ENCODE results near the gene KDM2A. TPM values are rescaled to one million over a fixed set of nuclear protein-coding genes. Genes with fewer than 3 reads are reported as not detected.
A peak's percentile ranks its signal among the peaks of the same experiment; 100 is the strongest.

KDM2A gene
- total and polyA plus RNA-seq, 7 donors, result 15.6 to 67.3 (median 29.0) TPM

- Histone ChIP-seq H3K27ac (peak overlapping the region in 3 of 4 donors; percentile 17 to 62 (median 38)), H3K27me3 (no peaks in the 10 kb centered on the region), H3K4me3 (no peak overlapping the region), H3K4me1 (peaks cover 0 to 36% (median 20%) of the 10 kb centered on the region in 4 donors), H3K9me3 (no peaks in the 10 kb centered on the region), H3K36me3 (peaks cover 66 to 80% (median 73%) of the 10 kb centered on the region in 4 donors)
- TF ChIP-seq POLR2AphosphoS5 (IDR thresholded peaks at IDR 0.05) (no peak), CTCF (IDR thresholded peaks at IDR 0.05) (no peak), POLR2A (IDR thresholded peaks at IDR 0.05) (no peak), EP300 (IDR thresholded peaks at IDR 0.05) (no peak)
- DNase-seq, result peak; percentile 65
- intact Hi-C loops (cut with DNase I), result no loop called here
- 87 to 89% methylated on average over 20 of the region's 20 CpGs for WGBS, 2 donors
Observed at GRCh38 chr11:67282155-67282875, 163.3 kb downstream of the KDM2A start.

GRCh38 chr11:67282876-67283371, 163.9 kb downstream of the KDM2A start:
- Histone ChIP-seq H3K4me1 (peaks cover 0 to 36% (median 20%) of the 10 kb centered on the region in 4 donors), H3K4me3 (no peak overlapping the region), H3K36me3 (peaks cover 66 to 80% (median 73%) of the 10 kb centered on the region in 4 donors), H3K27me3 (no peaks in the 10 kb centered on the region), H3K9me3 (no peaks in the 10 kb centered on the region), H3K27ac (peak overlapping the region; percentile 17 to 62 (median 30))
- WGBS, 2 donors, result 93 to 94% methylated on average over 11 of the region's 11 CpGs
- TF ChIP-seq EP300 (IDR thresholded peaks at IDR 0.05), result no peak
- TF ChIP-seq POLR2A (IDR thresholded peaks at IDR 0.05), result no peak
- no peak for TF ChIP-seq CTCF (IDR thresholded peaks at IDR 0.05)
- TF ChIP-seq POLR2AphosphoS5 (IDR thresholded peaks at IDR 0.05), result no peak
- intact Hi-C loops (cut with DNase I), result no loop called here
- DNase-seq, result peak; percentile 62

GRCh38 chr11:67283481-67283963, 164.5 kb downstream of the KDM2A start:
- TF ChIP-seq POLR2AphosphoS5 (IDR thresholded peaks at IDR 0.05) (no peak), CTCF (IDR thresholded peaks at IDR 0.05) (no peak), EP300 (IDR thresholded peaks at IDR 0.05) (no peak), POLR2A (IDR thresholded peaks at IDR 0.05) (no peak)
- WGBS, 2 donors, result 87 to 89% methylated on average over 13 of the region's 13 CpGs
- Histone ChIP-seq H3K27ac (peak overlapping the region; percentile 23 to 62 (median 48)), H3K27me3 (no peaks in the 10 kb centered on the region), H3K9me3 (no peaks in the 10 kb centered on the region), H3K4me1 (peaks cover 0 to 36% (median 19%) of the 10 kb centered on the region in 4 donors), H3K4me3 (no peak overlapping the region), H3K36me3 (peaks cover 66 to 80% (median 73%) of the 10 kb centered on the region in 4 donors)
- intact Hi-C loops (cut with DNase I), result no loop called here
- DNase-seq, result peak; percentile 67

GRCh38 chr11:67284811-67285540, 165.9 kb downstream of the KDM2A start:
- DNase-seq, result peak; percentile 66
- intact Hi-C loops (cut with DNase I), result no loop called here
- no peak overlapping the region for H3K4me3 ChIP-seq
- H3K36me3 ChIP-seq, result peaks cover 59 to 68% (median 62%) of the 10 kb centered on the region in 4 donors
- TF ChIP-seq EP300 (IDR thresholded peaks at IDR 0.05) (no peak), CTCF (IDR thresholded peaks at IDR 0.05) (no peak), POLR2A (IDR thresholded peaks at IDR 0.05) (no peak), POLR2AphosphoS5 (IDR thresholded peaks at IDR 0.05) (no peak)
- H3K4me1 ChIP-seq, result peaks cover 0 to 27% (median 20%) of the 10 kb centered on the region in 4 donors
- H3K9me3 ChIP-seq, result no peaks in the 10 kb centered on the region
- H3K27me3 ChIP-seq, result no peaks in the 10 kb centered on the region
- 89 to 90% methylated on average over 45 of the region's 45 CpGs for WGBS, 2 donors
- peak overlapping the region in 1 of 4 donors; percentile 97 for H3K27ac ChIP-seq
